ENCODE data around the gene GNAL. TPM values are rescaled to one million over a fixed set of nuclear protein-coding genes. Genes with fewer than 3 reads are reported as not detected.

The GNAL gene
- total RNA-seq, 1 experiment from 2014 or later: 28.4 TPM

DNA sequence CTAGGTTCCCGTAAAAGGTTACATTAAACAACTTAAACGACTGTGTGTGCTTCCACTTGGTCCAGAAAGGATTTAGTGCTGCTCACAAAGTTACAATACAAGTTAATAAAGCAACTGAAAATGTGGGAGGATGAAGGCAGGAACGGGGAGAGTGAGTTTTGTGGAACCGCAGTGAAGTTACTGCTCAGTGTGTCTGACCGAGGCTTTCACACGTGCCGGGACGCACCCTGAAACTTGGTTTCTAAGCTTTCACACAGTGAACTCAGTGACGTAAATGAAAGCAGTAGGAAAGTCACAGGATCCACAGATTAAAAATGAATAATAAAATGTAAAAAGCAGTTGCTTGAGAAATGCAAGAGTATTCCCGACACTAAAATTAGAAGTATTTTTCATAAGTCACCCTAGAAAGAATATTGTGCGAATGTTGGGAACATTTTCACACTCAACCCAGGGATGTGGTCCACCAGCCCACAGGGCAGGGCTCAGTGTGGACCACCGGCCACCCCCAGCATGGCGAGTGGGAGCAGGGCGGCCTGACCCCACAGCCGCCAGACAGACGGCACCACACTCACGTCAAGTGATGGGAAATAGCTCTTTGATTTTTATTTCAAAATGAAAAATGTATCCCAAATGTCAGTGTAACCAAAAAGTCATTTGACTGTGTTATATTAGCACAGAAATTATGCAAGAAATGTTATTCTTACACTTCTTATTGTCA, 129.6 kb downstream of the GNAL start:
- H3K36me3 ChIP-seq (ENCODE audit: control insufficient read depth, insufficient read depth, low read length): no peaks in the 10 kb centered on the region
- H3K27me3 ChIP-seq (replicated peaks; ENCODE audit: control insufficient read depth, insufficient read depth, low read length): no peaks in the 10 kb centered on the region
- ChIA-PET POLR2A (no interaction called here), CTCF (no interaction called here)
- H3K9me3 ChIP-seq: no peaks in the 10 kb centered on the region
- no peaks in the 10 kb centered on the region for H3K9me3 Mint-ChIP-seq (ENCODE audit: unreplicated experiment)
- peaks cover 21% of the 10 kb centered on the region for H3K4me1 Mint-ChIP-seq (ENCODE audit: low read depth, unreplicated experiment)
- H3K36me3 Mint-ChIP-seq (ENCODE audit: insufficient read depth, unreplicated experiment): no peaks in the 10 kb centered on the region
- no peak overlapping the region for H3K4me3 ChIP-seq (ENCODE audit: low read depth, low read length)
- no TSS peak for BruUV-seq (replicated peaks)
- H3K4me3 Mint-ChIP-seq (ENCODE audit: unreplicated experiment): no peak overlapping the region
- intact Hi-C loops (cut with micrococcal nuclease; ENCODE audit: unreplicated experiment): no loop called here
- no peaks in the 10 kb centered on the region for H3K27me3 Mint-ChIP-seq (ENCODE audit: insufficient read depth, unreplicated experiment)
- H3K4me1 ChIP-seq: peaks cover 23% of the 10 kb centered on the region
- no peak for DNase-seq
- H3K27ac Mint-ChIP-seq (ENCODE audit: unreplicated experiment): no peak overlapping the region
- TF ChIP-seq, protein P1, sequence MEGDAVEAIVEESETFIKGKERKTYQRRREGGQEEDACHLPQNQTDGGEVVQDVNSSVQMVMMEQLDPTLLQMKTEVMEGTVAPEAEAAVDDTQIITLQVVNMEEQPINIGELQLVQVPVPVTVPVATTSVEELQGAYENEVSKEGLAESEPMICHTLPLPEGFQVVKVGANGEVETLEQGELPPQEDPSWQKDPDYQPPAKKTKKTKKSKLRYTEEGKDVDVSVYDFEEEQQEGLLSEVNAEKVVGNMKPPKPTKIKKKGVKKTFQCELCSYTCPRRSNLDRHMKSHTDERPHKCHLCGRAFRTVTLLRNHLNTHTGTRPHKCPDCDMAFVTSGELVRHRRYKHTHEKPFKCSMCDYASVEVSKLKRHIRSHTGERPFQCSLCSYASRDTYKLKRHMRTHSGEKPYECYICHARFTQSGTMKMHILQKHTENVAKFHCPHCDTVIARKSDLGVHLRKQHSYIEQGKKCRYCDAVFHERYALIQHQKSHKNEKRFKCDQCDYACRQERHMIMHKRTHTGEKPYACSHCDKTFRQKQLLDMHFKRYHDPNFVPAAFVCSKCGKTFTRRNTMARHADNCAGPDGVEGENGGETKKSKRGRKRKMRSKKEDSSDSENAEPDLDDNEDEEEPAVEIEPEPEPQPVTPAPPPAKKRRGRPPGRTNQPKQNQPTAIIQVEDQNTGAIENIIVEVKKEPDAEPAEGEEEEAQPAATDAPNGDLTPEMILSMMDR (IDR thresholded peaks at IDR 0.05; ENCODE audit: insufficient read depth in 1 of 2, low read depth in 1 of 2, low read length in 1 of 2, severe bottlenecking in 1 of 2, unreplicated experiment in 1 of 2): no peak

DNA sequence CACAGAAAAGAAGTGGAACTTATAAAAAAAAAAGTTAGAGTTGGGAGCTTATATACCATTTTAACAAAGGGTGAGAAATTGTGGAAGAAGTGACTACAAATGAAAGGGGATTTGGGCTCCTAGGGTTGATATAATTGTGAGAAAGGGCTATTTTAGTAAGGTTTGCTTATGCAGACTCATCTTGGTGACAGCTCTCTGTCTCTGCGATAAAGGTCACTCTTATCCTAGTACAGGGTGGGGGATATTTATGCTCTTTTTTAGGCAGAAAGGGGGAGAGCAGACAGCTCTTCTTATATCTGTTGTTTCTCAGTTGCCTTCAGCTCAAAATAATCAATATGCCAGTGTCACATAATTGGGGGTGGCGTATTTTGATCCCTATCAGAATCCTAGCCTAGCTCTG, 130.9 kb downstream of the GNAL start:
- Mint-ChIP-seq H3K9me3 (ENCODE audit: unreplicated experiment) (no peaks in the 10 kb centered on the region), H3K27ac (ENCODE audit: unreplicated experiment) (no peak overlapping the region), H3K4me1 (ENCODE audit: low read depth, unreplicated experiment) (peaks cover 24% of the 10 kb centered on the region), H3K36me3 (ENCODE audit: insufficient read depth, unreplicated experiment) (no peaks in the 10 kb centered on the region), H3K4me3 (ENCODE audit: unreplicated experiment) (no peak overlapping the region), H3K27me3 (ENCODE audit: insufficient read depth, unreplicated experiment) (no peaks in the 10 kb centered on the region)
- intact Hi-C loops (cut with micrococcal nuclease; ENCODE audit: unreplicated experiment): no loop called here
- Histone ChIP-seq H3K4me3 (ENCODE audit: low read depth, low read length) (no peak overlapping the region), H3K9me3 (no peaks in the 10 kb centered on the region), H3K36me3 (ENCODE audit: control insufficient read depth, insufficient read depth, low read length) (no peaks in the 10 kb centered on the region), H3K27me3 (replicated peaks; ENCODE audit: control insufficient read depth, insufficient read depth, low read length) (no peaks in the 10 kb centered on the region), H3K4me1 (peaks cover 31% of the 10 kb centered on the region)
- POLR2A ChIA-PET: no interaction called here
- BruUV-seq (replicated peaks): no TSS peak
- DNase-seq: no peak
- CTCF ChIA-PET: no interaction called here
- TF ChIP-seq, protein P1 (IDR thresholded peaks at IDR 0.05; ENCODE audit: insufficient read depth in 1 of 2, low read depth in 1 of 2, low read length in 1 of 2, severe bottlenecking in 1 of 2, unreplicated experiment in 1 of 2): no peak

DNA sequence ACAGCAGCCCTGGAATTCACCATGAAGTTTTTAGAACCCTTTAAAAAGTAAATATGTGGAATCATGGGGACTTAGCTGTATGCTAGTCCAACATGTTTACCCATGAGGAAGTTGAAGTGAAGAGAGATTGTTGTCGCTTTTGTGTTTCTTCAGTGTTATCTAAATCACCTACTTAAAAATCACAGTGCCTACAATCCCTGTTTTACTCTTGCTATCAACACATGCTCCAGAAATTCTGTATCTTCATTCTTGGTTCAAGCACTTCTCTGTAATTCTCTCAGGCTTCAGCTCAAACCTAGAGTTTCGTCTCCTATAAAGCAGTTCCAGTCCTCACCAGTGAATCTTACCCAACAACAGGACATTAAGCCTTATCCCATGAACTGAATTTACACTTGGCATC, 131.6 kb downstream of the GNAL start:
- no peaks in the 10 kb centered on the region for H3K9me3 Mint-ChIP-seq (ENCODE audit: unreplicated experiment)
- no peak overlapping the region for H3K4me3 Mint-ChIP-seq (ENCODE audit: unreplicated experiment)
- Histone ChIP-seq H3K36me3 (ENCODE audit: control insufficient read depth, insufficient read depth, low read length) (no peaks in the 10 kb centered on the region), H3K4me1 (peaks cover 31% of the 10 kb centered on the region), H3K27me3 (replicated peaks; ENCODE audit: control insufficient read depth, insufficient read depth, low read length) (no peaks in the 10 kb centered on the region), H3K4me3 (ENCODE audit: low read depth, low read length) (no peak overlapping the region), H3K9me3 (no peaks in the 10 kb centered on the region)
- ChIA-PET POLR2A (no interaction called here), CTCF (no interaction called here)
- no peak for DNase-seq
- no peaks in the 10 kb centered on the region for H3K27me3 Mint-ChIP-seq (ENCODE audit: insufficient read depth, unreplicated experiment)
- peak overlapping the region; percentile 76 for H3K27ac Mint-ChIP-seq (ENCODE audit: unreplicated experiment)
- BruUV-seq (replicated peaks): no TSS peak
- TF ChIP-seq, protein P1 (IDR thresholded peaks at IDR 0.05; ENCODE audit: insufficient read depth in 1 of 2, low read depth in 1 of 2, low read length in 1 of 2, severe bottlenecking in 1 of 2, unreplicated experiment in 1 of 2): no peak
- intact Hi-C loops (cut with micrococcal nuclease; ENCODE audit: unreplicated experiment): no loop called here
- H3K4me1 Mint-ChIP-seq (ENCODE audit: low read depth, unreplicated experiment): peaks cover 24% of the 10 kb centered on the region
- no peaks in the 10 kb centered on the region for H3K36me3 Mint-ChIP-seq (ENCODE audit: insufficient read depth, unreplicated experiment)

All from Caco-2 (cell line).